HG02943 (cell line): ENCODE measurements around the gene ZNF501.
A peak's percentile ranks its signal among the peaks of the same experiment; 100 is the strongest.

Experiments used
- ATAC-seq: cut with Tn5 transposase; IDR thresholded peaks from one replicate; pipeline ENCODE4 v1.9.1; 2021; ENCODE audit warnings: mild to moderate bottlenecking, low read depth, moderate library complexity; ENCODE audit not compliant: unreplicated experiment

The ZNF501 gene

GRCh38 chr3:44729384-44729910 lies at the start of gene ZNF501:
Gene ZNF501 (plus strand): TSS chr3:44729635. CDS start chr3:44734422, 4,787 bp downstream.
- ATAC-seq = no peak

GRCh38 chr3:44680921-44681455 lies 48.4 kb upstream of the ZNF501 start:
- no peak for ATAC-seq

GRCh38 chr3:44682182-44682896 lies 47.1 kb upstream of the ZNF501 start:
- ATAC-seq = no peak

- no peak for ATAC-seq
Observed at GRCh38 chr3:44685128-44685800, 44.2 kb upstream of the ZNF501 start.

- no peak for ATAC-seq
Observed at GRCh38 chr3:44687898-44688297, 41.5 kb upstream of the ZNF501 start.

- no peak for ATAC-seq
Observed at GRCh38 chr3:44712455-44713075, 16.9 kb upstream of the ZNF501 start, which contains the start of gene ZNF502. Gene ZNF502 (plus strand): TSS chr3:44712660. CDS start chr3:44720262, 7,602 bp downstream.

- no peak for ATAC-seq
Observed at GRCh38 chr3:44721231-44722102, 8.0 kb upstream of the ZNF501 start.

- ATAC-seq = no peak
Observed at GRCh38 chr3:44722103-44722401, 7.4 kb upstream of the ZNF501 start.

GRCh38 chr3:44734646-44735168 lies 5.3 kb downstream of the ZNF501 start:
- ATAC-seq = no peak

- no peak for ATAC-seq
Observed at GRCh38 chr3:44761101-44761423, 31.6 kb downstream of the ZNF501 start.

- ATAC-seq = peak; percentile 93
Observed at GRCh38 chr3:44761424-44762169, 32.2 kb downstream of the ZNF501 start, which contains the start of the genes KIAA1143 and KIF15. Gene KIAA1143 (minus strand): TSS chr3:44761619. CDS start chr3:44761602, 17 bp downstream. Gene KIF15 (plus strand): TSS chr3:44761794. CDS start chr3:44761866, 72 bp downstream.

- ATAC-seq = peak; percentile 20
Observed at GRCh38 chr3:44762170-44762677, 32.8 kb downstream of the ZNF501 start.

- no peak for ATAC-seq
Observed at GRCh38 chr3:44762690-44763089, 33.3 kb downstream of the ZNF501 start.

- no peak for ATAC-seq
Observed at GRCh38 chr3:44764248-44764647, 34.8 kb downstream of the ZNF501 start.

- no peak for ATAC-seq
Observed at GRCh38 chr3:44771424-44772098, 42.1 kb downstream of the ZNF501 start.

GRCh38 chr3:44772099-44772442 lies 42.6 kb downstream of the ZNF501 start:
- no peak for ATAC-seq

GRCh38 chr3:44782891-44783290 lies 53.5 kb downstream of the ZNF501 start:
- ATAC-seq = no peak
